NT2/D1 (cell line): ENCODE results near the gene OS9.

Experiments
- SUZ12 ChIP-seq: IDR thresholded peaks from 2 replicates; pipeline ENCODE4 v1.6.1; 2011; ENCODE audit not compliant: insufficient read length, insufficient read depth; ENCODE audit errors: extremely low read depth
- YY1 ChIP-seq: IDR thresholded peaks from 2 replicates; pipeline ENCODE4 v1.6.1; 2011; ENCODE audit not compliant: insufficient read length, insufficient read depth
- ZNF274 ChIP-seq: IDR thresholded peaks from 2 replicates; pipeline ENCODE4 v1.6.1; 2011; ENCODE audit warnings: mild to moderate bottlenecking, low read depth, low read length

DNA sequence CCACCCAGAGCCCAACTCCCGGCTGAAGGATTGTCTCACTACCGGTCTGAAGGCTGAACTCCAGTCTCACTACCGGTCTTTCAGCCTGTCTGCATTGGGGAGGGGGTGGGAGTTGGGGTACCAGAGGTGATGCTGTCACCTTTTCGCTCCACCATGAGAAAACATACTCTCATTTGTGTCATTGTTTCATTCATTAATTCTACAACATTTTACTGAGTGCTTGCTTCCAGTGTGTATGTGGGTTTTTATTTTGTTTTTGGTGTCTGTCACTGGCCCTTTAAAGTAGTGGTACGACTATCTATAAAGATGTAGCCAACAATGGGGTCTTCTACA lies 58.7 kb downstream of the OS9 start:
- no peak for TF ChIP-seq ZNF274
- no peak for TF ChIP-seq YY1
- TF ChIP-seq SUZ12, result no peak
